ENCODE measurements around the gene ANAPC1.
"Not testable (repeated sequence)": the region's sequence is repeated elsewhere in the genome, so short reads cannot be mapped to it uniquely, and the experiment has no call there.

The ANAPC1 gene

GRCh38 chr2:111727611-111728110 lies 156.3 kb downstream of the ANAPC1 start:
- not testable (repeated sequence) for DNase-seq

GRCh38 chr2:111725742-111726141 lies 158.3 kb downstream of the ANAPC1 start:
- DNase-seq: peak; percentile 44

- DNase-seq: not testable (repeated sequence)
These were observed 164.4 kb downstream of the ANAPC1 start for GRCh38 chr2:111719610-111720009.
